K562 (cell line): ENCODE results near the gene GMDS. TPM values are rescaled to one million over a fixed set of nuclear protein-coding genes. Genes with fewer than 3 reads are reported as not detected.

Experiments used
- ATAC-seq: fragments of 200-7000 bp; cut with Tn5 transposase; 3 replicates; pipeline ENCODE4 v1.9.1; 2020; ENCODE audit warnings: moderate library complexity
- BruUV-seq: library from RNA; stranded (reverse); fragments of 400-500 nt; replicated peaks from 2 replicates; lab custom pipeline; 2021; lab: Mats Ljungman, UMichigan
- CTCF ChIA-PET: fragments of 300-600 bp; formaldehyde crosslinking; extraction: SDS; loops from one replicate; lab custom pipeline; 2021; ENCODE audit warnings: low intra/inter-chr PET ratio; lab: Yijun Ruan, JAX
- POLR2A ChIA-PET: fragments of 300-600, 350-650 bp; sonication (Branson Sonifier 250); formaldehyde crosslinking; extraction: SDS; loops from one replicate; lab custom pipeline; 2021; ENCODE audit warnings: antibody characterized with exemption, inconsistent platforms; lab: Yijun Ruan, JAX
- DNase-seq, 4 experiments: peaks; one replicate each; pipeline versions ENCODE4 v3.0.0 to v3.0.0-alpha.2; 2011 to 2018; ENCODE audit warnings: low spot score in 3 of 4, mixed read lengths in 3 of 4; ENCODE audit errors: extremely low read depth in 1 of 4
- FAIRE-seq: peaks from 2 replicates; lab custom pipeline; 2011; peaks lifted over from hg19 to GRCh38; lab: Jason Lieb, UNC
- H2AFZ ChIP-seq: 2 replicates; pipeline ENCODE4 v1.6.0; 2011; ENCODE audit warnings: low read depth, low read length, control low read depth, inconsistent platforms
- H3K27ac ChIP-seq: fragments of 200-600 bp; 3 replicates; pipeline ENCODE4 v1.8.0; 2011; ENCODE audit warnings: low read depth, mild to moderate bottlenecking, control low read depth, inconsistent platforms, low read length, moderate library complexity, mixed read lengths; ENCODE audit errors: extremely low read depth
- H3K27me3 ChIP-seq, 2 experiments: fragments of 300-600 bp in 1 of 2; 2 replicates in 1 of 2; 3 replicates in 1 of 2; pipeline versions ENCODE4 v1.6.0 to v1.8.0; 2011; ENCODE audit warnings: inconsistent platforms in 2 of 2, low read length in 2 of 2, mild to moderate bottlenecking in 1 of 2, mixed read lengths in 1 of 2, moderate library complexity in 1 of 2; ENCODE audit not compliant: control insufficient read depth in 2 of 2, insufficient read depth in 2 of 2
- H3K36me3 ChIP-seq: fragments of 300-600 bp; 3 replicates; pipeline ENCODE4 v1.8.0; 2011; ENCODE audit warnings: mild to moderate bottlenecking, low read length, inconsistent platforms; ENCODE audit not compliant: control insufficient read depth, insufficient read depth
- H3K4me1 ChIP-seq, 2 experiments: fragments of 200-600 bp in 1 of 2; replicated peaks in 1 of 2; 2 replicates in 1 of 2; 3 replicates in 1 of 2; pipeline versions ENCODE4 v1.5.1 to v1.8.0; 2011; ENCODE audit warnings: inconsistent platforms in 2 of 2, low read length in 2 of 2, mild to moderate bottlenecking in 1 of 2, mixed read lengths in 1 of 2, moderate library complexity in 1 of 2; ENCODE audit not compliant: control insufficient read depth in 2 of 2, insufficient read depth in 2 of 2
- H3K4me2 ChIP-seq: 2 replicates; pipeline ENCODE4 v1.6.1; 2011; ENCODE audit warnings: low read length, control low read depth, inconsistent platforms, mixed read lengths; ENCODE audit not compliant: insufficient read depth
- H3K4me3 ChIP-seq: fragments of 200-600 bp; sonication (generic), shearing (Covaris generic); 2 replicates; pipeline ENCODE4 v1.5.1; 2016; ENCODE audit warnings: control low read depth, inconsistent platforms
- H3K79me2 ChIP-seq: fragments of 200-600 bp; 3 replicates; pipeline ENCODE4 v1.8.0; 2011; ENCODE audit warnings: low read length, inconsistent platforms; ENCODE audit not compliant: control insufficient read depth, insufficient read depth
- H3K9ac ChIP-seq, 2 experiments: 2 replicates each; pipeline versions ENCODE4 v1.6.0 to v1.6.1; 2011; ENCODE audit warnings: low read depth in 2 of 2, low read length in 2 of 2, control low read depth in 1 of 2, inconsistent platforms in 1 of 2, mild to moderate bottlenecking in 1 of 2, mixed read lengths in 1 of 2; ENCODE audit not compliant: insufficient read depth in 1 of 2
- H3K9me1 ChIP-seq: one replicate; pipeline ENCODE4 v1.6.0; 2011; ENCODE audit warnings: inconsistent platforms, mild to moderate bottlenecking, low read length, moderate library complexity; ENCODE audit not compliant: control insufficient read depth, insufficient read depth
- H3K9me3 ChIP-seq: replicated peaks from 2 replicates; pipeline ENCODE4 v1.5.1; 2011; ENCODE audit warnings: low read depth, low read length, inconsistent platforms; ENCODE audit not compliant: control insufficient read depth, insufficient read depth
- H4K20me1 ChIP-seq: replicated peaks from 2 replicates; pipeline ENCODE4 v1.6.1; 2011; ENCODE audit warnings: low read length, inconsistent platforms, mixed read lengths; ENCODE audit not compliant: control insufficient read depth, insufficient read depth
- GATA2 ChIP-seq: sonication (generic); formaldehyde crosslinking; IDR thresholded peaks from 2 replicates; pipeline ENCODE4 v1.4.0; 2020; ENCODE audit warnings: mild to moderate bottlenecking, missing genetic modification reagents
- HMG20A ChIP-seq: fragments of 450-650 bp; formaldehyde crosslinking; conservative IDR thresholded peaks from 2 replicates; pipeline ENCODE4 v1.4.0; 2020; ENCODE audit warnings: mild to moderate bottlenecking, mixed read lengths
- MLX ChIP-seq, 2 experiments: fragments of 450-650 bp in 1 of 2; sonication (generic) in 1 of 2; formaldehyde crosslinking; conservative IDR thresholded peaks; 2 replicates each; pipeline versions ENCODE4 v1.4.0 to v1.8.1; 2020 to 2022; ENCODE audit warnings: mild to moderate bottlenecking in 1 of 2, missing genetic modification reagents in 1 of 2
- NFIX ChIP-seq: fragments of 250-450 bp; sonication (Bioruptor Pico); IDR thresholded peaks from 2 replicates; pipeline ENCODE4 v1.4.0; 2020; ENCODE audit warnings: low read depth, mild to moderate bottlenecking, moderate library complexity
- NR4A1 ChIP-seq, 2 experiments: fragments of 250-450 bp in 1 of 2; fragments of 450-650 bp in 1 of 2; sonication (Bioruptor Pico) in 1 of 2; IDR thresholded peaks; 2 replicates each; pipeline versions ENCODE4 v1.4.0 to v1.6.1; 2016 to 2020; ENCODE audit warnings: mild to moderate bottlenecking in 2 of 2, missing compliant biosample characterization in 1 of 2, missing genetic modification characterization in 1 of 2, moderate library complexity in 1 of 2
- ZNF134 ChIP-seq: fragments of 250-450 bp; sonication (Bioruptor Pico); conservative IDR thresholded peaks from 2 replicates; pipeline ENCODE4 v1.4.0; 2020
- WGBS: fragments of 100-300 bp; shearing (Covaris generic); methylation state at CpG from one replicate; pipeline ENCODE4 v1.1.6; 2016; ENCODE audit warnings: low coverage, mixed read lengths; ENCODE audit not compliant: insufficient coverage; ENCODE audit errors: missing lambda C conversion rate; 5-methylcytosine and 5-hydroxymethylcytosine counted together
- in situ Hi-C: fragments of 300-500 bp; cut with MboI; formaldehyde crosslinking; loops from 4 replicates; pipeline ENCODE4 v1.15.0; 2018; ENCODE audit warnings: inconsistent platforms, mixed read lengths
- intact Hi-C: fragments of 100-400 bp; cut with micrococcal nuclease; formaldehyde crosslinking; loops from 2 replicates; pipeline ENCODE4 v1.14.2; 2022
- polyA plus RNA-seq, 8 experiments: library from polyadenylated mRNA; depleted of rRNA in 4 of 8; stranded (reverse) in 5 of 8; unstranded in 3 of 8; fragments of >200 nt; fragmentation: Nextera tagmentation in 2 of 8; fragmentation: Illumina TruSeq in 1 of 8; extraction: Ambion mirVana in 2 of 8; extraction: Trizol in 1 of 8; gene quantifications; 2 replicates each; pipeline versions ENCODE4 v1.2.1 to v1.2.3, GENCODE V29; 2011 to 2014; ENCODE audit warnings: inconsistent platforms in 1 of 8, missing spikeins in 1 of 8
- total RNA-seq, 7 experiments: library from RNA; depleted of rRNA in 6 of 7; stranded (reverse); fragments of >200 nt in 6 of 7; fragmentation: Illumina TruSeq in 2 of 7; extraction: Trizol in 2 of 7; gene quantifications; 2 replicates each; pipeline versions ENCODE4 v1.2.1 to v1.2.3, GENCODE V29; 2011 to 2021; ENCODE audit warnings: low replicate concordance in 1 of 7
- TF ChIP-seq, protein P1 (sequence below): sonication (generic); formaldehyde crosslinking; IDR thresholded peaks from 2 replicates; pipeline ENCODE4 v1.8.1; 2023; ENCODE audit warnings: mild to moderate bottlenecking, missing genetic modification reagents
- TF ChIP-seq, protein P2 (sequence below), 2 experiments: fragments of 450-650 bp in 1 of 2; sonication (generic) in 1 of 2; formaldehyde crosslinking in 1 of 2; IDR thresholded peaks; 2 replicates each; pipeline versions ENCODE4 v1.7.1 to v1.9.0; 2016 to 2022; ENCODE audit warnings: inconsistent platforms in 1 of 2, mild to moderate bottlenecking in 1 of 2, missing genetic modification reagents in 1 of 2

The GMDS gene
- total and polyA plus RNA-seq, 9 of the 15 experiments (the other 6 are each of a cell fraction or from before 2014, with no cell fraction given), result 0.48 to 31.8 (median 13.4) TPM

- Histone ChIP-seq H3K36me3 (no peaks in the 10 kb centered on the region), H3K9me3 (no peaks in the 10 kb centered on the region), H3K27me3 (peaks cover 14 to 80% of the 10 kb centered on the region in 2 experiments; a peak in 4 of 5 replicates), H3K79me2 (no peaks in the 10 kb centered on the region), H3K9me1 (no peaks in the 10 kb centered on the region), H3K27ac (no peak overlapping the region), H3K4me1 (peaks cover 0 to 8% of the 10 kb centered on the region in 2 experiments; a peak in 1 of 5 replicates), H3K4me2 (no peak overlapping the region), H3K9ac (no peak overlapping the region), H3K4me3 (no peak overlapping the region), H2AFZ (no peak overlapping the region), H4K20me1 (peaks cover 21% of the 10 kb centered on the region)
- no TSS peak for BruUV-seq
- DNase-seq (no peak), FAIRE-seq (peak; percentile 52), ATAC-seq (no peak)
- in situ Hi-C loops, result no loop called here
- intact Hi-C loops, result no loop called here
- ChIA-PET CTCF (no interaction called here), POLR2A (interaction anchor here (1.6 kb wide), 1 partner anchor 9 kb away, joined by 4 read pairs; no protein-coding TSS in a partner anchor)
- WGBS, result 6% methylated on average over 9 of the region's 9 CpGs
- no peak for TF ChIP-seq MLX (CRISPR knock-in tag; conservative IDR thresholded peaks at IDR 0.05)
- no peak for TF ChIP-seq HMG20A (CRISPR knock-in tag)
- TF ChIP-seq NR4A1 (CRISPR knock-in tag; IDR thresholded peaks at IDR 0.05), result no peak
- no peak for TF ChIP-seq NR4A1 (tag; IDR thresholded peaks at IDR 0.05)
- TF ChIP-seq NFIX (CRISPR knock-in tag), result no peak
- TF ChIP-seq ZNF134 (CRISPR knock-in tag), result no peak
- TF ChIP-seq, protein P1, sequence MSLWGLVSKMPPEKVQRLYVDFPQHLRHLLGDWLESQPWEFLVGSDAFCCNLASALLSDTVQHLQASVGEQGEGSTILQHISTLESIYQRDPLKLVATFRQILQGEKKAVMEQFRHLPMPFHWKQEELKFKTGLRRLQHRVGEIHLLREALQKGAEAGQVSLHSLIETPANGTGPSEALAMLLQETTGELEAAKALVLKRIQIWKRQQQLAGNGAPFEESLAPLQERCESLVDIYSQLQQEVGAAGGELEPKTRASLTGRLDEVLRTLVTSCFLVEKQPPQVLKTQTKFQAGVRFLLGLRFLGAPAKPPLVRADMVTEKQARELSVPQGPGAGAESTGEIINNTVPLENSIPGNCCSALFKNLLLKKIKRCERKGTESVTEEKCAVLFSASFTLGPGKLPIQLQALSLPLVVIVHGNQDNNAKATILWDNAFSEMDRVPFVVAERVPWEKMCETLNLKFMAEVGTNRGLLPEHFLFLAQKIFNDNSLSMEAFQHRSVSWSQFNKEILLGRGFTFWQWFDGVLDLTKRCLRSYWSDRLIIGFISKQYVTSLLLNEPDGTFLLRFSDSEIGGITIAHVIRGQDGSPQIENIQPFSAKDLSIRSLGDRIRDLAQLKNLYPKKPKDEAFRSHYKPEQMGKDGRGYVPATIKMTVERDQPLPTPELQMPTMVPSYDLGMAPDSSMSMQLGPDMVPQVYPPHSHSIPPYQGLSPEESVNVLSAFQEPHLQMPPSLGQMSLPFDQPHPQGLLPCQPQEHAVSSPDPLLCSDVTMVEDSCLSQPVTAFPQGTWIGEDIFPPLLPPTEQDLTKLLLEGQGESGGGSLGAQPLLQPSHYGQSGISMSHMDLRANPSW (CRISPR knock-in tag), result no peak
- TF ChIP-seq, protein P2, sequence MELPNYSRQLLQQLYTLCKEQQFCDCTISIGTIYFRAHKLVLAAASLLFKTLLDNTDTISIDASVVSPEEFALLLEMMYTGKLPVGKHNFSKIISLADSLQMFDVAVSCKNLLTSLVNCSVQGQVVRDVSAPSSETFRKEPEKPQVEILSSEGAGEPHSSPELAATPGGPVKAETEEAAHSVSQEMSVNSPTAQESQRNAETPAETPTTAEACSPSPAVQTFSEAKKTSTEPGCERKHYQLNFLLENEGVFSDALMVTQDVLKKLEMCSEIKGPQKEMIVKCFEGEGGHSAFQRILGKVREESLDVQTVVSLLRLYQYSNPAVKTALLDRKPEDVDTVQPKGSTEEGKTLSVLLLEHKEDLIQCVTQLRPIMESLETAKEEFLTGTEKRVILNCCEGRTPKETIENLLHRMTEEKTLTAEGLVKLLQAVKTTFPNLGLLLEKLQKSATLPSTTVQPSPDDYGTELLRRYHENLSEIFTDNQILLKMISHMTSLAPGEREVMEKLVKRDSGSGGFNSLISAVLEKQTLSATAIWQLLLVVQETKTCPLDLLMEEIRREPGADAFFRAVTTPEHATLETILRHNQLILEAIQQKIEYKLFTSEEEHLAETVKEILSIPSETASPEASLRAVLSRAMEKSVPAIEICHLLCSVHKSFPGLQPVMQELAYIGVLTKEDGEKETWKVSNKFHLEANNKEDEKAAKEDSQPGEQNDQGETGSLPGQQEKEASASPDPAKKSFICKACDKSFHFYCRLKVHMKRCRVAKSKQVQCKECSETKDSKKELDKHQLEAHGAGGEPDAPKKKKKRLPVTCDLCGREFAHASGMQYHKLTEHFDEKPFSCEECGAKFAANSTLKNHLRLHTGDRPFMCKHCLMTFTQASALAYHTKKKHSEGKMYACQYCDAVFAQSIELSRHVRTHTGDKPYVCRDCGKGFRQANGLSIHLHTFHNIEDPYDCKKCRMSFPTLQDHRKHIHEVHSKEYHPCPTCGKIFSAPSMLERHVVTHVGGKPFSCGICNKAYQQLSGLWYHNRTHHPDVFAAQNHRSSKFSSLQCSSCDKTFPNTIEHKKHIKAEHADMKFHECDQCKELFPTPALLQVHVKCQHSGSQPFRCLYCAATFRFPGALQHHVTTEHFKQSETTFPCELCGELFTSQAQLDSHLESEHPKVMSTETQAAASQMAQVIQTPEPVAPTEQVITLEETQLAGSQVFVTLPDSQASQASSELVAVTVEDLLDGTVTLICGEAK (IDR thresholded peaks at IDR 0.05), result no peak
- TF ChIP-seq, protein P2 (CRISPR knock-in tag; IDR thresholded peaks at IDR 0.05), result no peak
- TF ChIP-seq GATA2, result no peak
These were observed 606.0 kb downstream of the GMDS start for GRCh38 chr6:1639430-1639829.
